HepG2 (cell line): Measurements from ENCODE around the gene CAMTA1. TPM values are rescaled to one million over a fixed set of nuclear protein-coding genes. Genes with fewer than 3 reads are reported as not detected.

Source experiments
- AHR ChIP-seq: IDR thresholded peaks from 2 replicates; pipeline ENCODE4 v1.6.1; 2018; ENCODE audit warnings: missing genetic modification reagents, missing compliant biosample characterization
- ATRX ChIP-seq: sonication (generic); formaldehyde crosslinking; IDR thresholded peaks from 2 replicates; pipeline ENCODE4 v1.4.0; 2020; ENCODE audit warnings: missing genetic modification reagents, borderline replicate concordance
- CHD2 ChIP-seq: IDR thresholded peaks from 2 replicates; pipeline ENCODE4 v1.6.1; 2011; ENCODE audit warnings: low read depth, low read length, improper control_type of control experiment
- EHMT2 ChIP-seq: fragments of 200-600 bp; sonication (generic); IDR thresholded peaks from 2 replicates; pipeline ENCODE4 v1.7.0; 2017; ENCODE audit warnings: antibody characterized with exemption, low read depth, low read length, borderline replicate concordance
- HBP1 ChIP-seq: IDR thresholded peaks from 2 replicates; pipeline ENCODE4 v1.6.1; 2016; ENCODE audit warnings: low read depth, control low read depth
- KAT2B ChIP-seq: fragments of 150-350 bp; IDR thresholded peaks from 2 replicates; pipeline ENCODE4 v1.6.1; 2014; ENCODE audit warnings: low read depth, low read length, borderline replicate concordance
- KLF11 ChIP-seq: IDR thresholded peaks from 2 replicates; pipeline ENCODE4 v1.6.1; 2016; ENCODE audit warnings: missing compliant biosample characterization
- MEF2D ChIP-seq: sonication (generic); formaldehyde crosslinking; IDR thresholded peaks from 2 replicates; pipeline ENCODE4 v1.5.1; 2020; ENCODE audit warnings: mild to moderate bottlenecking, missing genetic modification reagents
- NCOA5 ChIP-seq: sonication (generic); formaldehyde crosslinking; IDR thresholded peaks from 2 replicates; pipeline ENCODE4 v1.4.0; 2020; ENCODE audit warnings: missing genetic modification reagents
- NR2F1 ChIP-seq, 2 experiments: fragments of 450-650 bp in 1 of 2; formaldehyde crosslinking in 1 of 2; IDR thresholded peaks; 2 replicates each; pipeline versions ENCODE4 v1.5.0 to v1.6.1; 2016 to 2020; ENCODE audit warnings: mild to moderate bottlenecking in 1 of 2, missing compliant biosample characterization in 1 of 2, missing genetic modification reagents in 1 of 2, moderate library complexity in 1 of 2
- RELA ChIP-seq: sonication (generic); formaldehyde crosslinking; IDR thresholded peaks from 2 replicates; pipeline ENCODE4 v1.4.0; 2020; ENCODE audit warnings: missing genetic modification reagents
- SETDB1 ChIP-seq: sonication (generic); formaldehyde crosslinking; IDR thresholded peaks from 2 replicates; pipeline ENCODE4 v1.5.1; 2020; ENCODE audit warnings: missing genetic modification reagents, mild to moderate bottlenecking, borderline replicate concordance
- SOX5 ChIP-seq: IDR thresholded peaks from 2 replicates; pipeline ENCODE4 v1.6.1; 2016; ENCODE audit warnings: borderline replicate concordance
- TBL1XR1 ChIP-seq: fragments of 150-350 bp; IDR thresholded peaks from 2 replicates; pipeline ENCODE4 v1.6.1; 2014; ENCODE audit warnings: borderline replicate concordance, low read length; ENCODE audit not compliant: partially characterized antibody
- TCF12 ChIP-seq, 2 experiments: fragments of 450-650 bp in 1 of 2; sonication (generic) in 1 of 2; formaldehyde crosslinking in 1 of 2; IDR thresholded peaks; 2 replicates each; pipeline versions ENCODE4 v1.6.1 to v1.8.0; 2017 to 2022; ENCODE audit warnings: antibody characterized with exemption in 1 of 2, mild to moderate bottlenecking in 1 of 2, missing genetic modification reagents in 1 of 2, moderate library complexity in 1 of 2
- TFDP2 ChIP-seq: sonication (generic); formaldehyde crosslinking; IDR thresholded peaks from 2 replicates; pipeline ENCODE4 v1.4.0; 2020; ENCODE audit warnings: missing genetic modification reagents
- TGIF2 ChIP-seq: IDR thresholded peaks from 2 replicates; pipeline ENCODE4 v1.6.1; 2016; ENCODE audit warnings: control low read depth, missing compliant biosample characterization
- ZBTB7A ChIP-seq: sonication (generic); formaldehyde crosslinking; IDR thresholded peaks from 2 replicates; pipeline ENCODE4 v1.8.0; 2022; ENCODE audit warnings: mild to moderate bottlenecking, missing genetic modification reagents
- ZMAT3 ChIP-seq: sonication (generic); formaldehyde crosslinking; conservative IDR thresholded peaks from 2 replicates; pipeline ENCODE4 v1.7.0; 2021; ENCODE audit warnings: missing genetic modification reagents
- ZNF256 ChIP-seq: sonication (generic); formaldehyde crosslinking; conservative IDR thresholded peaks from 2 replicates; pipeline ENCODE4 v1.4.0; 2020; ENCODE audit warnings: missing genetic modification reagents
- ZNF317 ChIP-seq: sonication (generic); formaldehyde crosslinking; IDR thresholded peaks from 2 replicates; pipeline ENCODE4 v1.5.0; 2020; ENCODE audit warnings: mild to moderate bottlenecking, missing genetic modification reagents
- ZNF33A ChIP-seq: sonication (generic); formaldehyde crosslinking; IDR thresholded peaks from 2 replicates; pipeline ENCODE4 v1.5.1; 2020; ENCODE audit warnings: missing genetic modification reagents, mild to moderate bottlenecking, moderate library complexity, borderline replicate concordance
- ZNF430 ChIP-seq: sonication (generic); formaldehyde crosslinking; IDR thresholded peaks from 2 replicates; pipeline ENCODE4 v1.9.0; 2021; ENCODE audit warnings: mild to moderate bottlenecking, missing genetic modification reagents
- ZNF569 ChIP-seq: sonication (generic); formaldehyde crosslinking; IDR thresholded peaks from 2 replicates; pipeline ENCODE4 v1.5.0; 2020; ENCODE audit warnings: mild to moderate bottlenecking, missing genetic modification reagents, moderate library complexity, borderline replicate concordance
- ZNF747 ChIP-seq: sonication (generic); formaldehyde crosslinking; IDR thresholded peaks from 2 replicates; pipeline ENCODE4 v1.8.1; 2023; ENCODE audit warnings: missing genetic modification reagents, mild to moderate bottlenecking, borderline replicate concordance
- ZNF749 ChIP-seq: sonication (generic); formaldehyde crosslinking; IDR thresholded peaks from 2 replicates; pipeline ENCODE4 v1.8.0; 2022; ENCODE audit warnings: mild to moderate bottlenecking, missing genetic modification reagents, moderate library complexity, borderline replicate concordance
- ZNF83 ChIP-seq: sonication (generic); formaldehyde crosslinking; IDR thresholded peaks from 2 replicates; pipeline ENCODE4 v1.4.0; 2020; ENCODE audit warnings: missing genetic modification reagents, mild to moderate bottlenecking, borderline replicate concordance
- ZNF878 ChIP-seq: sonication (generic); formaldehyde crosslinking; IDR thresholded peaks from 2 replicates; pipeline ENCODE4 v1.8.1; 2023; ENCODE audit warnings: mild to moderate bottlenecking, missing genetic modification reagents, moderate library complexity
- polyA plus RNA-seq, 8 experiments: library from polyadenylated mRNA; depleted of rRNA in 3 of 8; stranded (reverse) in 7 of 8; unstranded in 1 of 8; fragments of >200 nt; fragmentation: Illumina TruSeq in 4 of 8; extraction: Trizol in 4 of 8; gene quantifications; 2 replicates each; pipeline versions ENCODE4 v1.2.1 to v1.2.3, GENCODE V29; 2011 to 2016; ENCODE audit warnings: low read depth in 4 of 8, missing spikeins in 1 of 8, mixed read lengths in 1 of 8; ENCODE audit not compliant: insufficient read depth in 1 of 8
- total RNA-seq, 5 experiments: library from RNA; depleted of rRNA; stranded (reverse); fragments of >200 nt; fragmentation: Illumina TruSeq; extraction: Trizol; gene quantifications; 2 replicates each; pipeline ENCODE4 v1.2.3, GENCODE V29; 2016; ENCODE audit warnings: low read depth in 1 of 5
- TF ChIP-seq, protein P1 (sequence below): sonication (generic); formaldehyde crosslinking; IDR thresholded peaks from 2 replicates; pipeline ENCODE4 v1.8.0; 2022; ENCODE audit warnings: missing genetic modification reagents, mild to moderate bottlenecking, inconsistent platforms, borderline replicate concordance

The CAMTA1 gene
- total and polyA plus RNA-seq, 2 of the 13 experiments (the other 11 are each of a cell fraction or from before 2014, with no cell fraction given): 25.0 to 36.4 TPM

- TF ChIP-seq ZNF569 (no peak), ZNF878 (CRISPR knock-in tag) (no peak), ZNF256 (CRISPR knock-in tag) (no peak), MEF2D (CRISPR knock-in tag) (no peak), HBP1 (CRISPR knock-in tag) (no peak), ZNF83 (CRISPR knock-in tag) (no peak), TGIF2 (CRISPR knock-in tag) (no peak), ZBTB7A (CRISPR knock-in tag) (no peak; the same call in 1 of the 2 replicates), KAT2B (no peak), TCF12 (IDR thresholded peaks at IDR 0.05) (no peak), TCF12 (CRISPR knock-in tag; IDR thresholded peaks at IDR 0.05) (no peak), ZMAT3 (CRISPR knock-in tag) (0 out of 2 replicates have a peak, but pooled peaks have one; percentile 27), NR2F1 (CRISPR knock-in tag; IDR thresholded peaks at IDR 0.05) (no peak), RELA (CRISPR knock-in tag) (no peak), SETDB1 (no peak), TBL1XR1 (no peak), CHD2 (no peak), TFDP2 (CRISPR knock-in tag) (no peak), ZNF749 (no peak), KLF11 (no peak), ZNF747 (CRISPR knock-in tag) (no peak; the same call in 1 of the 2 replicates), EHMT2 (no peak), AHR (0 out of 2 replicates have a peak, but pooled peaks have one; percentile 55), NCOA5 (CRISPR knock-in tag) (no peak), ZNF430 (no peak), ZNF33A (CRISPR knock-in tag) (no peak), ZNF317 (CRISPR knock-in tag) (no peak), ATRX (no peak), SOX5 (CRISPR knock-in tag) (peak; percentile 40; the same call in 1 of the 2 replicates)
- TF ChIP-seq, protein P1, sequence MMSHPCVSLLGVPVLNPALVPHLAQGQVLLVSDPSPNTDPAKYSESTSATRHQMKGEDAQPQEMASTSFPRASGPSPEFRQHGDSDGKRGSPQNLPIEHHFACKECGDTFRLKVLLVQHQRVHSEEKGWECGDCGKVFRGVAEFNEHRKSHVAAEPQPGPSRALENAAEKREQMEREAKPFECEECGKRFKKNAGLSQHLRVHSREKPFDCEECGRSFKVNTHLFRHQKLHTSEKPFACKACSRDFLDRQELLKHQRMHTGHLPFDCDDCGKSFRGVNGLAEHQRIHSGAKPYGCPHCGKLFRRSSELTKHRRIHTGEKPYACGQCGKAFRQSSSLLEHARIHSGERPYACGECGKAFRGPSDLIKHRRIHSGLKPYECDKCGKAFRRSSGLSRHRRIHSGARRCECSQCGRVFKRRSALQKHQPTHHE (CRISPR knock-in tag): no peak
These were observed 882.5 kb downstream of the CAMTA1 start (continued) for GRCh38 chr1:7667625-7668218.
